Activated T-cell treated with anti-CD3 and anti-CD28 coated beads for 1 hour (primary cell): ENCODE data around the gene COMT.

Experiments used
- DNase-seq: peaks from one replicate; pipeline ENCODE4 v3.0.0-alpha.2; 2020; ENCODE audit warnings: low read depth

Gene COMT

DNA sequence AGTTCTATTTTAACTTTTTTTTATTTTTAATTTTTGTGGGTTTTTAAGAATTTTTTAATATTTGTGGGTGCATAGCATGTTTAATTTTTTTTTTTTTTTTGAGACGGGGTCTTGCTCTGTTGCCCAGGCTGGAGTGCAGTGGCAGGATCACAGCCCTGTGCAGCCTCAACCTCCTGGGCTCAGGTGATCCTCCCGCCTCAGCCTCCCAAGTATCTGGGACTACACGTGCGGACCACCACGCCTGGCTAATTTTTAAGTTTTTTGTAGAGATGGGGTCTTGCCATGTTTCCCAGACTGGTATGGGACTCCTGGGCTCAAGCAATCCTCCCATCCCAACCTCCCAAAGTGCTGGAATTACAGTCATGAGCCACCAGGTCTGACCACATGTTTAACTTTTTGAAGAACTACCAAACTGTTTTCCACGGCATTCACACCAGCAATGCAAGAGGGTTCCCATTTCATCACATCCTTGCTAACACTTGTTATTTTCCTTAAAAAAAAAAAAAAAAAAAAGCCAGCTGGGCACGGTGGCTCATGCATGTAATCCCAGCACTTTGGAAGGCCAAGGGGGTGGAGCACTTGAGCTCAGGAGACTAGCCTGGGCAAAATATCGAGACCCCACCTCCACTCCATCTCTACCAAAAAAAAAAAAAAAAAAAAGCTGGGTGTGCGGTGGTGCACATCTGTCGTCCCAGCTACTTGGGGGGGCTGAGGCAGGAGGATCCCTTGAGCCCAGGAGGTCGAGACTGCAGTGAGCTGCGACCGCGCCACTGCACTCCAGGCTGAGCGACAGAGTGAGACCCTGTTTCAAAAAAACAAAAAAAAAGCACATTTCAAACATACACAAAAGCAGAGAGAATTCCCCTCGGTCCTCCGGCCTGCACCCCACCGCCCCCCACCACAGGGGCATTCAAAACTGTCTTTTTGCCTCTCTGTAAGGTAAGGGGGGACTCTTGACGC lies 16.8 kb downstream of the COMT start:
- no peak for DNase-seq

DNA sequence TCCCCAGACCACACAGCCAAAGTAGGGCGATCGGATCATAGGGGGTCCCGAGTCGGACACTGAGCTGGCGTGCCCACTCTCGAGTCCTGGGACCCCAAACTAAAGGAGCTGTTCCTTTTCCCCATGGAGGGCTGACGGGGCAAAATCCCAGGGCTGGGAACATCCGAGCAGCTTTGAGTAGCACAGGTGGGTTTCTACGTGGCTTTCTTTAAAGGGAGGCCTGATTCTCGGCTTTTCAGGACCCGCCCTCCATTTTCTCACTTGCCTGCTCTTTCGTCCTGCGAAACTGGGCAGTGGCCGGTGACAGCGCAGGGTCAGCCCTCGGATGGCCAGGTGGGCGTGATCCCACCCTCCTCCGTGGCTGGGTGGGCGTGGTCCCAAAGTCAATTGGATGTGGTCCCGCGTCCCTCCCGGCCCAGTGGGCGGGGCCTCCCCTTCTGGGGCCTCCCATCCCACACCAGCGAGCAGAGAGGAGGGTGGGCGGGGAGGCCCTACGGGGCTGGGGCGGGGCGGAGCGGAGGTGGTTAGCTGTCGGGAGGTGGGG lies 17.5 kb downstream of the COMT start:
- no peak for DNase-seq

GRCh38 chr22:19959587-19960490 lies 18.3 kb downstream of the COMT start:
- DNase-seq, result no peak

GRCh38 chr22:19960491-19961200 lies 19.1 kb downstream of the COMT start:
- DNase-seq, result no peak

DNA sequence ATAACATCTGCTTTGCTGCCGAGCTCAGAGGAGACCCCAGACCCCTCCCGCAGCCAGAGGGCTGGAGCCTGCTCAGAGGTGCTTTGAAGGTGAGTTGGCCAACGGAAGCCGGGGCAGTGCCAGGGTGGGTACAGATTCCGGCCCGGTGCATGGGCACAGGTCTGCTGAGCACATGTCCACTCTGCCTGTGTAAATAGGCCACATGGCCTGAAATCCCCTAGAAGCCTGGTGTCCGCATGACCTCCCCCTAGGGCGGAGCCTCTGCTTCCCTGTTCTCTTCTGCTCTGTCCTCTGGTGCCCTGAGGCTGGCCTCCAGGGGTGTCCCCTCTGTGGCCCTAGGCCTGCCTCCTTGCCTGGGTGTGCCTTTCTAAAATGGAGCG lies 19.6 kb downstream of the COMT start:
- DNase-seq, result no peak

GRCh38 chr22:19961868-19962245 lies 20.3 kb downstream of the COMT start:
- no peak for DNase-seq

GRCh38 chr22:19962246-19962908 lies 20.8 kb downstream of the COMT start:
- DNase-seq, result no peak

- no peak for DNase-seq
These were observed 21.6 kb downstream of the COMT start for GRCh38 chr22:19962909-19963806.

DNA sequence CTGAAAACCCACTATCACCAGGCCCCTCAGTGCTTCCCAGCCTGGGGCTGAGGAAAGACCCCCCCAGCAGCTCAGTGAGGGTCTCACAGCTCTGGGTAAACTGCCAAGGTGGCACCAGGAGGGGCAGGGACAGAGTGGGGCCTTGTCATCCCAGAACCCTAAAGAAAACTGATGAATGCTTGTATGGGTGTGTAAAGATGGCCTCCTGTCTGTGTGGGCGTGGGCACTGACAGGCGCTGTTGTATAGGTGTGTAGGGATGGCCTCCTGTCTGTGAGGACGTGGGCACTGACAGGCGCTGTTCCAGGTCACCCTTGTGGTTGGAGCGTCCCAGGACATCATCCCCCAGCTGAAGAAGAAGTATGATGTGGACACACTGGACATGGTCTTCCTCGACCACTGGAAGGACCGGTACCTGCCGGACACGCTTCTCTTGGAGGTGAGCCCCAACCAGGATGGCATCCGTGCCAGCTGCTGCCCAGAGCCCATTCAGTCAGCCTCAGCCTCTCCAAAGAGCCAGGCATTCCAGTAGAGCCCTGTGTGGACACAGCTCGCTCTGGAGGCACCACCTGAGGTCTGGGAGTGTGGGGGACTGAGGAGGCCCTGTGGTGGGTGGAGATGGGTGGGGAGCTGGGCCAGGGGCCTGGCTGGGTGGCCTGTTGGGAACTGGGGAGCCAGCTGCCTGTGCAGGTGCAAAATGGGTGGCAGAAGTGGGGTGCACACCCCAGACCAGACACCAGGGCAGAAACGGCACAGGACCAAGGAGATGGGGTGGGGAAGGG lies 22.5 kb downstream of the COMT start:
- DNase-seq, result no peak

- DNase-seq, result no peak
These were observed 23.3 kb downstream of the COMT start for GRCh38 chr22:19964701-19965386.

DNA sequence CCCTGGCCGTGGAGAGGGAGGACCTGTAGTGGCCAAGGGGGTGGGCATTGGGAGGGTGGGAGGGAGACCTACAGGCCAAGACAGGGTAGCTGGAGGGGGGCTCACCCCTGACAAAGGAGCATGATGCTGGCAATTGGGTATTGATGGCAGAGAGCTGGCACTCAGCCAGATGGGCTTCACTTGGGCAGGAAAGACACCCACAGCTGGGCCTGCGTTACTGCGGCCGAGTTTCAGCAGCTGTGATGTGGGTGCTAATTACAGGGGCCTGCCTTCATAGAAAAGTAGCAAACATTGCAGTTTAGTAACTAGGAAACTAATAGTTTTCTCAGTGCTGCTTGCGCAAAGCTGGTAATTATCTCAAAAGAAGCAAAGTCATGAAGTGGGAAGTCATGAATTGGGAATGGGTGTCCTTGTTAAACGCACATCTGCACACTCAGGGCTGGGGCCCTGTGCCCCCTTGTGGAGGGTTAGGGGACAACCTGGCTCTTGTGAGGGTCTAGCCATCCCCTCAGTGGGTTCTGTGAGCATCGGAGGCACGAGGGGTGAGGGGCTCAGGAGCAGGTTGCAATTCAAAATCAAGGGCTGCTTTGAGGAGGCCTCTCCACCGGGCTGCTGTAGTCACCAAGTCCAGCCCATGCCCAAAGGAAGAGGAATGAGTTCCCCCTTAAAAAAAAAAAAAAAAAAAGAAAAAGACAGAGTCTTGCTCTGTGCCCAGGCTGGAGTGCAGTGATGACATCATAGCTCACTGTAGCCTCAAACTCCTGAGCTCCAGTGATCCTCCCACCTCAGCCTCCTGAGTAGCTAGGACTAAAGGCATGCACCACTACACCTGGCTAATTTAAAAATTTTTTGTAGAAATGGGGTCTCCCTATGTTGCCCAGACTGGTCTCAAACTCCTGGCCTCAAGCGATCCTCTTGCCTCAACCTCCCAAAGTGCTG lies 24.5 kb downstream of the COMT start:
- no peak for DNase-seq

DNA sequence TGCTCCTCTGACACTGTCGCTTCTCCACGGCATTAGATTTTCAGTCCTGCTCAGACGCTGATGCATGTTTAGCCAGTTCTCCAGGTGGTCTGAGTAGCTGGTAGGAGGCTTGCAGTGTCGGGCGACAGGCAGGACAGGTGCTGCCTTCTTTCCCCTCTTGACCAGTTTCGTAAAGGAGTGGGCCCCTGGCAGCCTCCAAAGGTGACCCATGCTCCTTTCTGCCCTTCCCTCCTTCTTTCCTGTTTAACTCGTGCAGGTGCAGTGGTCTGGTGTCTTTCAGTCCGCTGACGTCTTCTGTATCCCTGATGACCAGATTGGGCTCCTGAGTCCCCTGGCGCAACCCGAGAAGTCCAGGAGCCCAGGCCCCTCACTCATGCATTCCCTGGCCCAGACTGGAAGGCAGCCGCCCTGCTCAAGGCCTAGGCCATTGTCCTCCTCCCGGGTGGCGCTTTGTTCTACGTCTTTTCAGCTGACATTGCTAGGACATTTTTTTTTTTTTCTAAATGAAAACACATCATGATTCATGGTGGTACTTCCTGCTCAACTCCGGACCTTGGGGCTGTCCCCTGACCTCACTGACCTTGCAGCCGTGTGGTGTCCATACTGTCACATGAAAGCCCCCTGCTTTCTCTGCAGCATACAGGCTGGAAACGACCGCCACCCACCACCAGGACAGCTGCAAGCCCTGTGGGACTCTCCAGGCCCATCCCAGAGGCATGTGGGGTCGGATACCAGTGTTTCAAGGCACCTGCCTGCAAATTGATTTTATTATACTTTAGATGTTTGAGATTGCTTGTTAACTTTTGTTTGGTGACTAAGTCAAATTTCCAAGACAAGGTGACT lies 25.6 kb downstream of the COMT start:
- no peak for DNase-seq

GRCh38 chr22:19967850-19968449 lies 26.4 kb downstream of the COMT start:
- DNase-seq, result no peak

- no peak for DNase-seq
These were observed 26.9 kb downstream of the COMT start for GRCh38 chr22:19968450-19968891.

- DNase-seq, result no peak
These were observed 27.8 kb downstream of the COMT start for GRCh38 chr22:19969141-19969928.
